OCI-LY7 (cell line): ENCODE measurements around the gene RNF130.

Source experiments
- CTCF ChIP-seq: fragments of 200-600 bp; sonication (generic); conservative IDR thresholded peaks from 2 replicates; pipeline ENCODE4 v1.5.1; 2014; ENCODE audit warnings: mild to moderate bottlenecking, antibody characterized with exemption, low read length, moderate library complexity, mixed read lengths
- EZH2phosphoT487 ChIP-seq: fragments of 200-600 bp; sonication (generic); IDR thresholded peaks from 2 replicates; pipeline ENCODE4 v1.6.1; 2018; ENCODE audit warnings: low read depth, borderline replicate concordance, mild to moderate bottlenecking, mixed run types, antibody characterized with exemption, low read length, moderate library complexity, mixed read lengths

GRCh38 chr5:180090769-180091546 lies 19.4 kb upstream of the RNF130 start:
- TF ChIP-seq CTCF (peak; percentile 41), EZH2phosphoT487 (no peak)
